Stimulated activated CD4-positive, alpha-beta T cell treated with anti-CD3 and anti-CD28 coated beads, Interleukin-12 subunit alpha, Interleukin-12 subunit beta, amount 100 ng/mL, for 48 hours (primary cell): ENCODE measurements around the gene DHRS4L2.
"Not testable (repeated sequence)": the region's sequence is repeated elsewhere in the genome, so short reads cannot be mapped to it uniquely, and the experiment has no call there.

ENCODE experiments used
- DNase-seq, 3 donors: peaks; one replicate each; pipeline ENCODE4 v3.0.0-alpha.2; 2020; ENCODE audit warnings: low read depth in 2 of 3, low spot score in 1 of 3

Gene DHRS4L2

GRCh38 chr14:24015745-24016144 is 27.0 kb downstream of the DHRS4L2 start:
- DNase-seq: not testable (repeated sequence)

- not testable (repeated sequence) for DNase-seq
Measured at GRCh38 chr14:24018978-24019377, 30.2 kb downstream of the DHRS4L2 start.

DNA sequence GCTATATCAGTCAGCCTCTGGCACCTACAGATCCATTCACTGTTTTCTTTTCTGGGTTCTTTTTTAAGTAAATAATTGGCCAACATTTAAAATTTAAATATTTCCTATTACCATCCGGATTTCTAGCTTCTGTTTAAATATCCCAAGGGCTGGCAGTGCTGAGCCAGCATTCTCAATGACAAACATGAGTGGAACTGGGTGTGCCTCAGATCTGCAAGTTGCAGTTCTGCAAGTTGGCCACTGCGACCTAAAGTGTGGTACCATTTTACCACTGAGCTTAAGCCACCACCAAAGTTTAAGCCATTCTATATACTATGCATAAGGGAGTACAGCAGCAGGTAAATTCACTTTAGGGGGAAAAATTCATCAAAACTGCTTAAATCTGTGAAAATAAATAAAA is 31.2 kb downstream of the DHRS4L2 start:
- DNase-seq: not testable (repeated sequence)

DNA sequence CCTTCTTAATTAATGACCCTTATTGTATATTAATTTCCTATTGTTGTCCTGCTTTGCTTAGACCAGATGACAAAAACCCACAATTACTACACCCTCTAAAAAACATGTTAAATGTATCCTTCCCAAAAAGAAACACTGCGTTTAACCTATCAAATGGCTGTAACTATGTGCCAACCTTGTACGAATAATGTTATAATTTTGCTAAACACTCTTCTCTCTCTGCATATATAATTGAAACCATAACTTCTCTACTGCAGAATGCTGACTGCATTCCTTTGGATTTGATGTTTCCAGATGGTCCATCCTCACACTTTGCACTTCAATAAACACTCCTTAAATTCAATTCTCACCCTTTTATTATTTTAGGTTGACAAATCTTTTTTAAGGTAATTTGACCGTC is 31.8 kb downstream of the DHRS4L2 start:
- not testable (repeated sequence) for DNase-seq

GRCh38 chr14:24024939-24025418 is 36.2 kb downstream of the DHRS4L2 start:
- not testable (repeated sequence) for DNase-seq

- DNase-seq: not testable (repeated sequence)
Measured at GRCh38 chr14:24029687-24030086, 41.0 kb downstream of the DHRS4L2 start.

GRCh38 chr14:24031331-24031730 is 42.6 kb downstream of the DHRS4L2 start:
- DNase-seq: not testable (repeated sequence)

- no peak for DNase-seq
Measured at GRCh38 chr14:24032727-24033418, 44.1 kb downstream of the DHRS4L2 start.

DNA sequence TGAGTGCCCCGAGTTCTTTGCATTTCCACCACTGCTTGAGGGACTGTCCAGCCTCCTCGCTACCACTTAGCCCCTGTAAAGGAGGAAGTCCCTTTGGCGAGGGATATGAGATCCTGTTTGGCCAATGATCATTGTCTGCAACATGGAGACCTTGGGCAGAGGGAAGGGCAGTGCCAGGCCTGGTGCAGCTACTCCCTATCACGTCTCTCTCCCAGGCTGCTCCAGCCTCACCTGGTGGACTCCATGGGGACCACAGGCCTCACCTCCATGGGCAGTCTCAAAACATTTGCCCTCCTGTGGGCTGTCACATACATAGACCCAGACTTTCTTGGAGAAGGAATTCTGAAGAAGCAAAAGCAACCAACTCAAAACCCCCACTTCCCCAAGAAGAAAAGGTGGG is 47.0 kb downstream of the DHRS4L2 start:
- not testable (repeated sequence) for DNase-seq

GRCh38 chr14:24036169-24036962 is 47.6 kb downstream of the DHRS4L2 start:
- DNase-seq: peak in 2 of 3 donors; percentile 54 to 58

GRCh38 chr14:24036963-24037657 is 48.4 kb downstream of the DHRS4L2 start:
- not testable (repeated sequence) for DNase-seq

DNA sequence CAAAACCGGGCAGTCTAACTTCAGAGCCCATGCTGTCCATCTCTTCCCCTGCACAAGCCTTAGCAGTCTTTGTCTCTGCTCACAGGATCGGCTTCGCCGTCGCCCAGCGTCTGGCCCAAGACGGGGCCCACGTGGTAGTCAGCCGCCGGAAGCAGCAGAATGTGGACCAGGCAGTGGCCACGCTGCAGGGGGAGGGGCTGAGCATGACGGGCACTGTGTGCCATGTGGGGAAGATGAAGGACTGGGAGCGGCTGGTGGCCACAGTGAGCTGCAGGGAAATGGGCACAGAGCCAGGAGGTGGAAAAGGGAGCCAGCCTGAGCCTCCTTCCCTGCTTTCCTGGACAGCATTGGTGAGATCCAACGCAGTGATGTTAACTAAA is 48.9 kb downstream of the DHRS4L2 start:
- no peak for DNase-seq

DNA sequence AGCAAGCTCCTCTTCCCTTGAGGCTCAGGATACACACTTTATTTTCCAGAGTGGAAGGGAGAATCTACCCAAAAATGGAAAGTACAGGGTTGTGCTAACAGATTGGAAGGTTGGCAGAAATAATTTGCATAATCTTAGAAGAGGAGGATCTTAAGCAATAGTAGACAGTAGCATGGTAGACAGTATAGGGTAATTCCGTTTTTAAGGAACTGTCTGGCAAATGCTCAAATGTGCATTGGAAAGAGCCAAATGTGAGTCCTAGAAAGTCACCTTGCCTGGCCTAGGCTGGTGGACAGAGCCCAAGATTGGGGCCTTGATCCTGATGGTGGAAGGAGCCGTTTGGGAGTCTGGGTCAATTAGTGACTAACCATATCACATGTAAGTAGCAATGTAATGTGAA is 50.0 kb downstream of the DHRS4L2 start:
- no peak for DNase-seq

- DNase-seq: no peak
Measured at GRCh38 chr14:24040692-24041091, 52.0 kb downstream of the DHRS4L2 start.

- DNase-seq: no peak
Measured at GRCh38 chr14:24042746-24043145, 54.0 kb downstream of the DHRS4L2 start.

- not testable (repeated sequence) for DNase-seq
Measured at GRCh38 chr14:24049002-24049401, 60.3 kb downstream of the DHRS4L2 start.

DNA sequence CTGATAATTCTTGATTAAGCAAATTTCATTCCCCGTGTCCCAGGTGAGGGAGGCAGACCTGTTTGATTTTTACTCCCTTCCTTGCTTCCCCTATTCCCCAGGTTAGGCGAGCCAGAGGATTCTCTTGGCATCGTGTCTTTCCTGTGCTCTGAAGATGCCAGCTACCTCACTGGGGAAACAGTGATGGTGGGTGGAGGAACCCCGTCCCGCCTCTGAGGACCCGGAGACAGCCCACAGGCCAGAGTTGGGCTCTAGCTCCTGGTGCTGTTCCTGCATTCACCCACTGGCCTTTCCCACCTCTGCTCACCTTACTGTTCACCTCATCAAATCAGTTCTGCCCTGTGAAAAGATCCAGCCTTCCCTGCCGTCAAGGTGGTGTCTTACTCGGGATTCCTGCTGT is 62.0 kb downstream of the DHRS4L2 start:
- DNase-seq: not testable (repeated sequence)

- DNase-seq: no peak
Measured at GRCh38 chr14:24051176-24051788, 62.6 kb downstream of the DHRS4L2 start.

GRCh38 chr14:24051789-24052655 is 63.3 kb downstream of the DHRS4L2 start, which contains the start of gene CARMIL3:
TSS of gene CARMIL3 (plus strand) at chr14:24052009. CDS start at chr14:24052154, 145 bp downstream.
- peak in 1 of 3 donors; percentile 52 for DNase-seq
